GM19023 (cell line): ENCODE measurements around the gene THAP8.
A peak's percentile ranks its signal among the peaks of the same experiment; 100 is the strongest.

Source experiments
- ATAC-seq: cut with Tn5 transposase; IDR thresholded peaks from one replicate; pipeline ENCODE4 v1.9.1; 2021; ENCODE audit warnings: mild to moderate bottlenecking, moderate library complexity; ENCODE audit not compliant: unreplicated experiment

THAP8 gene

GRCh38 chr19:36030264-36031148 lies 23.6 kb downstream of the THAP8 start:
- no peak for ATAC-seq

GRCh38 chr19:36028313-36029041 lies 25.6 kb downstream of the THAP8 start:
- ATAC-seq, result no peak

- ATAC-seq, result no peak
Observed at GRCh38 chr19:36027696-36028095, 26.4 kb downstream of the THAP8 start.

- no peak for ATAC-seq
Observed at GRCh38 chr19:36026091-36026876, 27.8 kb downstream of the THAP8 start.

GRCh38 chr19:36025541-36025940 lies 28.5 kb downstream of the THAP8 start:
- ATAC-seq, result no peak

GRCh38 chr19:36023432-36023831 lies 30.7 kb downstream of the THAP8 start:
- no peak for ATAC-seq

- ATAC-seq, result no peak
Observed at GRCh38 chr19:36019061-36019670, 34.9 kb downstream of the THAP8 start.

- ATAC-seq, result peak; percentile 98
Observed at GRCh38 chr19:36014012-36014924, 39.8 kb downstream of the THAP8 start, which contains the start of gene ALKBH6. Gene ALKBH6, minus strand, starts transcription at chr19:36014213. Its CDS starts 816 bp downstream, at chr19:36013397.

- no peak for ATAC-seq
Observed at GRCh38 chr19:36013280-36014011, 40.6 kb downstream of the THAP8 start.

GRCh38 chr19:36010402-36010801 lies 43.7 kb downstream of the THAP8 start:
- ATAC-seq, result no peak

GRCh38 chr19:36009633-36010379 lies 44.3 kb downstream of the THAP8 start:
- ATAC-seq, result no peak

- ATAC-seq, result no peak
Observed at GRCh38 chr19:36009220-36009619, 44.9 kb downstream of the THAP8 start.

GRCh38 chr19:36008336-36008978 lies 45.6 kb downstream of the THAP8 start, which contains the start of gene SYNE4:
Gene SYNE4, minus strand, starts transcription at chr19:36008813. Its CDS starts 132 bp downstream, at chr19:36008681.
- no peak for ATAC-seq

GRCh38 chr19:36006955-36007354 lies 47.1 kb downstream of the THAP8 start:
- no peak for ATAC-seq

- ATAC-seq, result no peak
Observed at GRCh38 chr19:36003284-36003683, 50.8 kb downstream of the THAP8 start.

GRCh38 chr19:36001605-36002004 lies 52.5 kb downstream of the THAP8 start:
- ATAC-seq, result no peak

- no peak for ATAC-seq
Observed at GRCh38 chr19:35996777-35997176, 57.3 kb downstream of the THAP8 start.
